AML-193 (cell line): ENCODE results near the gene BSX.
A peak's percentile ranks its signal among the peaks of the same experiment; 100 is the strongest.

Source experiments
- DNase-seq, 2 experiments: peaks; one replicate each; lab custom pipeline; 2025; lab: John Stamatoyannopoulos, UW

BSX gene

DNA sequence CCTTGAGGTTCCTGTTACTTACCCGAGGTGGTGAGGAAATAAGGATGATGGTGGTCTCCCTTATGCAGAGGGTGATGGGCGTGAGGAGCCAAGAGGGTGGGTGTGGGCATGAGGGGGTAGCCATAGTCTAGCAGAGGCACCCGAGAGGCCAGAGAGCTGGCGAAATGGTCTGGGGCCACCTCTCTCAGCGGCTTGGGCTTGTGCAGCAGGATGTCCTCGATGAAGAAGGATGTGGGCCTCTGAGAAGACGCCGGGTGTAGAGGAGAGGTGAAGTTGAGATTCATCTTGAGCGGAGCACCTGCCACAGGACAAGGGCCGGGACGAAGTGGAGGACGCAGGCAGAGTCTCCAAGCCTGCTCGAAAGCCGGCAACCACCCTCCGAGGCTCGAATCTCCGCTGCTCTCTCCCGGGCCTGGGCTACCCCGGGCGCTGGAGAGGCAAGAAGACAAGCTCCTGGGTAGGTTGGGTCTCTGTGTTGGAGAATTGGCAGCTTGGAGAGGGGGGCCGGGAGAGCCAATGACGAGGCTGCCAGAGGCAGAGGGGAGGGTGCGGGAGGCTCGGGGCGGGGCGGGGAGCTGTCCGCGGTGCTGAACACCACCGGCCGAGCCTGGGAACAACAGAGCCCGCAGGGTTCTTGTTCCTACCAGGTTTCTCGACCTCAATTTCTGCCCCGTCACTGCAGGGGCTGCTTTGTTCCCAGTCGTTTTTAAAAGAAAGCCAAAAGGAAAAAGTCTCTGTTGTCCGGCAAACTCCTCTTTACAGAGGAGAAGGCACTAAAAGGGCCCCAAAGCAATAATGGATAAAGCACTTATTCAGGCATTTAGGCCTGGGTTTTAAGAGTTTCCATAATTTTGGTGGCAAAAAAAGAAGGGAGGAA lies at the start of gene BSX:
Gene BSX (minus strand): TSS at position 447 of the 877 bp plus-strand sequence. CDS start 163 bp downstream, at position 284.
- peak; percentile 21 to 33 for DNase-seq

DNA sequence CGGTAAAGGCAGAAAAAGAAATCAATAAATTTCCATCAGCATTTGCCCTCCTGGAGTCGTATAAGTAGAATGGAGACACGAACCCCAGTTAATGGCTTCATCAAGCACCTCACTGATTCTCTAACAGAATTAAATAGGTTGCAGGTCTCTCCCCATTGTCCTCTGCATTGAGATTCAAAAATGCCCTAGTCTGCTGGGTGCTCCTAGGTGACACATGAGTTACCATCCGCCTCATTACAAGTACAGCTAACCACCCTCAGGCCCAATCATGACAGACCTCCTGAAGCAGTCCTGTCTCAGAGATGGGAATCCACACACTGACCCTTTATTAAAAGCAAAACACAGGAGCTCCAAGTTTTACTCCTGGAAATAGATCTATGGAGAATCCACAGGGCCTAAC lies 48.9 kb upstream of the BSX start:
- DNase-seq, result no peak

- DNase-seq, result peak; percentile 89 to 90
These were observed 39.3 kb upstream of the BSX start for GRCh38 chr11:123020968-123021367.

DNA sequence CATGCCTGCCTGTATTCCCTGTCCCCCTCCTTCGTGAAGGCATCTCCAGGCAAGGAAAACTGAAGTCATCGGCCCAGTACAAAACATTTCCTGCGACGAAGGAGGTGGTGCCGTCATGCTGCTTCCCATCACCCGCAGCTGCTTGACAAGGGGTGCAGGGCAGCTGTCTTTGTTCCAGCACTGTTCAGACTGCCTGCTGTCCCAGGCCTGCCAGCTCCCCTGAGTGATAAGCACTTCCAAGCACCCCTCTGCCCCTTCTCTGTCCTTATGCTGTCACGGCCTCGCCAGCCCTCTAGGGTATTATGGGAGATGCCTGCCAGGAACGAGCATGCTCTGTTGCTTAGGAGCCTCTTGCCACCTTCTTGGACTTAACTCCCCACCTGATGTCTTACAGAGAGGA lies 37.1 kb upstream of the BSX start:
- no peak for DNase-seq

- no peak for DNase-seq
These were observed 29.9 kb upstream of the BSX start for GRCh38 chr11:123011510-123011909.

DNA sequence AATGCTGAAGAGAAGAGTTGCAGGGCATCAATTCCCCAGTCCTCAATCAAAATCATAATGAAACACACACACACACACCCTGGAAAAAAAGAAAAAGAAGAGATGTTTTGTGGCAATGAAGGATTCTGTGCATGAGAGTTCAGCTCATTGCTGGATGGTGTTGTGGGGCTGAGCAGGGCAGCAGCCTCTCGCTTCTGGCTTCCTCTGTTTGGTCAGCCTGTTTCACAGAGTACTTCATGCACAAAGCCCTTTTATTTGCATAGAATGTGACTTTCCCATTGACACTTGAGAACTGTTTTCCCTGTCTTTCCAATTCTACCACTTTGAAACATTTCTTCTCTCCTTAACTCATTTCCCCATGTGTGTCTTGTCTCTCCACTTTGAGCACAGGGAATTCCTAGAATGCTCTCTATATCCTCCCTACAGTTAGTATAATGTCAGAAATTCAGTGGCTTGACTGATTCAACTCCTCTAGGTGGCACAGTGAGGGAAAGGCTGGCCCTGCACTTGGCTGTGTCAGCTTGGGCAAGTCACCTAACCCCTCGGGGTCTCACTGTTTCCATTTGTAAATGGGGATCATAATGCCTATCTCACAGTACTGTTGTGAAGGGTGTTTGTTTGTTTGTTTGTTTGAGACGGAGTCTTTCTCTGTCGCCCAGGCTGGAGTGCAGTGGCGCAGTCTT lies 25.4 kb upstream of the BSX start:
- DNase-seq, result no peak

DNA sequence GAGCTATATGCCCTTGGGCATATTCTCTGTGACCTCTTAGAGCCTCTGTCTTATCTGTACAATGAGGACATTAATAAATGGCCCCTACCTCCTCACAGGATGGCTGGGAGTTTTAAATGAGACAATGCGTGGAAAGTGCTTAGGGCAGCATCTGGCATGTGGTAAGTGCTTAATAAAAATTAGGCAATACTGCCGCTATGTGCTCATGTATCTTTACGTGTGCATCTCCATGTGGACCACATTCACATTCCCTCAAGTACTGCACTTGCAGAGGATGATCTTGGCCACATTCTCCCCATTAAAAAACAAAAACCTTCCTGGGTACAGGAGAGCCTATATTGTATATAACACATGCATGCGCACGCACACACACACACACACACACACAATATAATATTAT lies 19.1 kb upstream of the BSX start:
- DNase-seq, result no peak

DNA sequence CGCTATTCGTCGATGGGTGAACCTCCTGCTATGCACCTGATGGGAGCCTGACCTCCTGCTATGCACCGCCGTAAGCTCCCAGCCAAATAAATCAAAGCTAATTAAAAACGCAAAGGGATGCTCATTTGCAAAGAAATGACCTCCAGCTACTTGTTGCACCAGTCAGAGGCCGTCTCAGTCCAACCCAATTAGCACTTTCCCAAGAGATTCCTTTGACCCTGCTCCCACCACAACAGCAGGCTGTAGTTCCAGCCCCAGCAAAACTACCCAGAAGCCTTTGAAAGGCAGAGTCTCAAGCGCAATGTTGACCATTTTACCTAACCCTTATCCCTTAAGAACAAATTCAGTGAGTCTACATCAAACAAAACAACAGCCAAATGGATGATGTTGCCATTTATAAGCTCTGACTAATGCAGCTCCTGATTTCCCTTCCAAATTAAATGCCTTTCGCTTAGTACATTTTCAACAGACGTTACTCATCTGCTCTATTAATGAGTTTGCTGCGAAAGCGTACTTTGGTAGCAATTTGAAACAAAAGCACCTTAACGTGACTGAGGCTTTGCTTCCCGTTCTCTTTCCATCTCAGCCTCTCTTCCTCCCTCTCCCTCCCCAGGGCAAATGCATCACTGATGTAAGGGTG lies 17.2 kb upstream of the BSX start:
- no peak for DNase-seq

- no peak for DNase-seq
These were observed 13.9 kb upstream of the BSX start for GRCh38 chr11:122995526-122995925.

GRCh38 chr11:122984186-122985011 lies 2.8 kb upstream of the BSX start:
- DNase-seq, result no peak

GRCh38 chr11:122983438-122984185 lies 2.0 kb upstream of the BSX start:
- DNase-seq, result no peak

DNA sequence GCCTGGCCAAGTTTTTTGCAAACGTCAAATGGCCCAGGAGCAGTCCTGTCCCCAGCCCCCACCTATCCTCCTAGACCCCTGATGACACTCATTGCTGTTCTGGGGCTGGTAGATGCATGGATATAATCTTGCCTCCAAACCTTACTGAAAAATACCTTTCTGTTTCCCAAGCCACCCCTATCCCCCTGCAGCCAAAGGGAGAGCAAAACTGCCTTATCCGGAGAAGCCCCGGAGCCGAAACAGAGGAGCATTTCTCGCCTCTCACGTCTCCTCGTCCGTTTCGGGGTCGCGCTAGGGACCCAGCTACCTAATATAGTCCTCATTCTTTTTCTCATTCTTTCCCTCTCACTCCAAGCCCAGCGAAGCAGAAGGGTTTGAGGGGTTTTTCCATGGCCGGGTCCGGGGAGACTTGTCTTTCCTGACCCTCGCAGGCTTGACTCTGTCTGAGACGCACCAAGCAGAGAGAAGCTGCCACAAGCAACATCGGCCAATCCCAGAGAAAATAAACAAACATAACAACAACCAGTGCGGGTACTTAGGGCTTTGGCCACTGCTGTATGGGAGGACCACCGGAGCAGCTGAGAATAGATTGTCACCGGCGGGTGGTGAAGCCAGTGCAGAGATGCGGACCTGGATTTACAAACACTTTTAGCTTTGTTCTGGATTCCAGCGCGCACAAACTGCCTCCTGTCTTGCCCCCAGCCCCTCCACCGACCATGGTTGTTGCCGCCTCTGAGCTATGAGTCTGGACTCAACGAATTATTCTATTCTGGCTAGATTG lies 1.6 kb downstream of the BSX start:
- no peak for DNase-seq

- DNase-seq, result no peak
These were observed 2.4 kb downstream of the BSX start for GRCh38 chr11:122979103-122979814.

- DNase-seq, result no peak
These were observed 3.4 kb downstream of the BSX start for GRCh38 chr11:122978299-122978620.

GRCh38 chr11:122977470-122978298 lies 4.0 kb downstream of the BSX start:
- DNase-seq, result no peak

- DNase-seq, result no peak
These were observed 4.7 kb downstream of the BSX start for GRCh38 chr11:122976734-122977469.

DNA sequence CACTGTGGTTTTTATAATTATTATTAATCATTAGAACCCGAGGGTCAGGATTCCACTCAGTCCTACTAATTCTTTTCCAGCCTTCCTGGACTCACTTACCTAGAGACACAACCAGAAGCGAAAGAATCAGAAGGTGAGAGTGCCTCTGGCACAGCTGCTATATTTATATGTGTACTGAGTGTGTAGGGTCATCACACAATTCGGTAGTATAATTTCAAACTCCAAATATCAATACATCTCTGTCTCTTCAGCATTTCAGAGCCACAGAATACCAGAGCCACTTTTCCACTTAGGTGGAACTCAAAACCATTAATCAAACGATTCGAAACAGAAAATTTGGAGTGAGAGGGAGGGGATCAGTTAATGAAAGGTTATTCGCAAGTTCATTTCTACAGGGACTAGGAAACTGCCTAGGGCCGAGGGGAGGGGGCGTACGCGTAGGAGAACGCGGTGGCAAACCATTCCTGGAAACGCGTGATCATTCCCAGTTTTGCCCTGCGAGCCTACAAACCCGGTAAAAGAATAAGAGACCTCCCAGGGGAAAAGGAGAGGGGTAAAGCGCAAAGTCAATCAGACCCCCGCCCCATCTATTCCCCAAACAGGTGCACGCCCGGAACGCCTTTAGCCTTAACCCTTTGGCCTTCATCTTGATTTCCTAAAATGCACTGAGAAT lies 5.4 kb downstream of the BSX start:
- no peak for DNase-seq

DNA sequence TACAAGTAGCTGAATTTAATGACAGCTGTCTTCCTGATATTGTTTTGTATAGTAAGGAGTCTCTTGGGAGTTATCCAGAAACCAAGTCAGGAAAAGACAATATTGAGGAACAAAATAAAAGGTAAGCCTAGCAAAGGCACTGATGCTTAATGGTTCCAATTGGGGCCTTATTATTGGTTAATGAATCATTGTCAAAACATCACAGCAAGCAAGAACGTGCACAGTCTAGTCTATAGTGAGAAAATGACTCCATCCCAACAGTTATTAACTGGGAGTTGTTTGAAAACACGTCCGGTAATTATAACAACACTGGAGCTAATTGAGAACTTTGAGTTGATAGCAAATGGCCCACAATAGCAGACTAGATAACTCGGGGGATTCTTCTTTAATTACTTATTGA lies 17.7 kb downstream of the BSX start:
- no peak for DNase-seq
